Endothelial cell (in vitro differentiated cells): ENCODE data around the gene HASPIN. TPM values are rescaled to one million over a fixed set of nuclear protein-coding genes. Genes with fewer than 3 reads are reported as not detected.

Experiments used
- DNase-seq: peaks from one replicate; pipeline ENCODE4 v3.0.0; 2021; ENCODE audit warnings: low spot score
- H3K27ac Mint-ChIP-seq: one replicate; pipeline ENCODE4 v1.8.0; 2021; ENCODE audit warnings: mixed read lengths, inconsistent platforms; ENCODE audit not compliant: unreplicated experiment
- H3K27me3 Mint-ChIP-seq: one replicate; pipeline ENCODE4 v1.8.0; 2021; ENCODE audit warnings: mild to moderate bottlenecking, moderate library complexity, mixed read lengths, inconsistent platforms; ENCODE audit not compliant: unreplicated experiment
- H3K36me3 Mint-ChIP-seq: one replicate; pipeline ENCODE4 v1.8.0; 2021; ENCODE audit warnings: mild to moderate bottlenecking, low read depth, mixed read lengths, inconsistent platforms; ENCODE audit not compliant: unreplicated experiment
- H3K4me1 Mint-ChIP-seq: one replicate; pipeline ENCODE4 v1.8.0; 2021; ENCODE audit warnings: mild to moderate bottlenecking, mixed read lengths, inconsistent platforms; ENCODE audit not compliant: unreplicated experiment
- H3K4me3 Mint-ChIP-seq: one replicate; pipeline ENCODE4 v1.8.0; 2021; ENCODE audit warnings: mild to moderate bottlenecking, mixed read lengths, inconsistent platforms; ENCODE audit not compliant: unreplicated experiment
- H3K9me3 Mint-ChIP-seq: one replicate; pipeline ENCODE4 v1.8.0; 2021; ENCODE audit warnings: mixed read lengths, inconsistent platforms; ENCODE audit not compliant: unreplicated experiment
- CTCF ChIP-seq: fragments of 200-600 bp; sonication (generic); IDR thresholded peaks from one replicate; pipeline ENCODE4 v1.5.0; 2021; ENCODE audit warnings: antibody characterized with exemption; ENCODE audit not compliant: unreplicated experiment
- total RNA-seq: library from RNA; stranded (reverse); fragmentation: NEBNext Ultra II Directional; extraction: Animal tissue kit (Norgen Biotek cat#: 25700); gene quantifications from one replicate; pipeline ENCODE4 v1.2.1, GENCODE V29; 2021; ENCODE audit not compliant: unreplicated experiment

The HASPIN gene
- total RNA-seq, 1 donor from 2014 or later = 5.2 TPM

- Mint-ChIP-seq H3K36me3 (peaks cover under 1% of the 10 kb centered on the region), H3K27ac (no peak overlapping the region), H3K27me3 (peaks cover 4% of the 10 kb centered on the region), H3K4me1 (no peaks in the 10 kb centered on the region), H3K9me3 (no peaks in the 10 kb centered on the region), H3K4me3 (no peak overlapping the region)
- DNase-seq = peak; percentile 58
- TF ChIP-seq CTCF = no peak
These were observed 31.0 kb downstream of the HASPIN start for GRCh38 chr17:3754458-3755334.

- no peak overlapping the region for H3K4me3 Mint-ChIP-seq
These were observed 31.8 kb downstream of the HASPIN start for GRCh38 chr17:3755335-3756030.

GRCh38 chr17:3759597-3760216, 36.0 kb downstream of the HASPIN start:
- Mint-ChIP-seq H3K36me3 (peaks cover 6% of the 10 kb centered on the region), H3K27me3 (peaks cover 2% of the 10 kb centered on the region), H3K4me3 (no peak overlapping the region), H3K27ac (no peak overlapping the region), H3K9me3 (no peaks in the 10 kb centered on the region), H3K4me1 (no peaks in the 10 kb centered on the region)
- DNase-seq = no peak
- no peak for TF ChIP-seq CTCF

More at GRCh38 chr17:3755335-3756030, 31.8 kb downstream of the HASPIN start:
- no peak for DNase-seq
- peaks cover 6% of the 10 kb centered on the region for H3K36me3 Mint-ChIP-seq
- no peak for TF ChIP-seq CTCF
- no peak overlapping the region for H3K27ac Mint-ChIP-seq
- H3K9me3 Mint-ChIP-seq = no peaks in the 10 kb centered on the region
- no peaks in the 10 kb centered on the region for H3K4me1 Mint-ChIP-seq
- H3K27me3 Mint-ChIP-seq = peaks cover 4% of the 10 kb centered on the region

DNA sequence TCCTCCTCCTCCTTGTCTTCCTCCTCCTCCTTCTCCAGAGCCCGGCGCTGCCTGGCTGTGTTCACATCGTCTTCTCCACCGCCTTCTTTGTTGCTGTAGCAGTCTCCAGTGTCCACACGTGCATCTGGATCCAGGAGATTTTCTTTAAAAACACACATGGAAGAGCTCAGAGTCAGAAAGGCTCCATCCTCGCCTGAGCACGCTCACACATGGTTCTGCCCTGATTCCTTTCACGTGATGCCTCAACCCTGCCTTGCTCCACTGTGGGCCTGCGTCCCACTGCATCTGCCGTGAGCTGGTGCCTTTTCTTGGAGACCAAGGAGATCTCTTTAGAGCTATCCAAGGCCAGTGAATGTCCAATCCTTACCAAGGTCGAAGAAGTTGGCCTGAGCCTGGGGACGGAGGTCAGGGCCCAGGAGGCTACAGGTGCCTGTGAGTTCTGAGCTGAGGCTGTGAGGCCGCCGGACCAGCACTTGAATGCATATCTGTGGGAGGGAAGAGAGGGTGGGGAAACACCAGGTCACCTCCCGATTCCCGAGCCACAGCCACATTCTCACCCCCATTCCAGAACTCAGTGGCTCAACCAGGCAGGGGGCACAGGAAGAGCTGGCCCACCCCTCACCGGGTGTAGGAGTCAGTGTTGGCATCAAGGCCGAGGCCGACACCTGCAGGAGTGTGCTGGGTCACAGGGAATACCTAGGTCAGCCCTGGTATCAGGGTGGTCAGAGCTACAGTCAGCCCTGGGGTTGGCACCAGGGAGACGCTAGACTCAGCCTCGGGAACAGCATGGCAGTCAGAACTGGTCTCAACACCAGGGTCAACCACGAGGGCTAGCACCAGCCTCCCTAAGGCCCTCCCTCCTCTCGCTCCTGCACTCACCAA, 37.6 kb downstream of the HASPIN start:
- Mint-ChIP-seq H3K27ac (no peak overlapping the region), H3K36me3 (peaks cover 6% of the 10 kb centered on the region), H3K27me3 (peaks cover 2% of the 10 kb centered on the region), H3K4me1 (no peaks in the 10 kb centered on the region), H3K9me3 (no peaks in the 10 kb centered on the region), H3K4me3 (no peak overlapping the region)
- DNase-seq = no peak
- TF ChIP-seq CTCF = no peak
